GM23338 (cell line): ENCODE measurements around the gene GALNT16. TPM values are rescaled to one million over a fixed set of nuclear protein-coding genes. Genes with fewer than 3 reads are reported as not detected.

Experiments
- ATAC-seq: fragments of 200-7000 bp; cut with Tn5 transposase; 3 replicates; pipeline ENCODE4 v1.9.1; 2020
- DNase-seq: peaks from one replicate; pipeline ENCODE4 v3.0.0-alpha.2; 2015; ENCODE audit warnings: low spot score
- H2AFZ ChIP-seq: fragments of 200-600 bp; sonication (generic); 2 replicates; pipeline ENCODE4 v1.8.0; 2016; ENCODE audit warnings: antibody characterized with exemption, mild to moderate bottlenecking, moderate library complexity
- H3F3A ChIP-seq: fragments of 200-600 bp; sonication (generic); replicated peaks from 2 replicates; pipeline ENCODE4 v1.8.0; 2017; ENCODE audit warnings: antibody characterized with exemption, mixed run types, low read depth
- H3K27ac ChIP-seq: fragments of 200-600 bp; sonication (generic); 2 replicates; pipeline ENCODE4 v1.6.1; 2016; ENCODE audit warnings: low read depth
- H3K27me3 ChIP-seq: fragments of 200-600 bp; sonication (generic); 2 replicates; pipeline ENCODE4 v1.8.0; 2016; ENCODE audit warnings: mild to moderate bottlenecking, mixed run types, moderate library complexity; ENCODE audit not compliant: insufficient read depth
- H3K36me3 ChIP-seq: fragments of 200-600 bp; sonication (generic); 2 replicates; pipeline ENCODE4 v1.8.0; 2016; ENCODE audit warnings: mild to moderate bottlenecking; ENCODE audit not compliant: insufficient read depth
- H3K4me1 ChIP-seq: fragments of 200-600 bp; sonication (generic); 2 replicates; pipeline ENCODE4 v1.8.0; 2016; ENCODE audit warnings: mild to moderate bottlenecking, moderate library complexity; ENCODE audit not compliant: insufficient read depth
- H3K4me2 ChIP-seq: fragments of 200-600 bp; sonication (generic); 2 replicates; pipeline ENCODE4 v1.7.1; 2017; ENCODE audit warnings: mixed run types
- H3K4me3 ChIP-seq: fragments of 200-600 bp; sonication (generic); 2 replicates; pipeline ENCODE4 v1.6.1; 2016; ENCODE audit warnings: mixed run types
- H3K79me2 ChIP-seq: fragments of 200-600 bp; sonication (generic); replicated peaks from 2 replicates; pipeline ENCODE4 v1.8.0; 2017; ENCODE audit warnings: mild to moderate bottlenecking; ENCODE audit not compliant: insufficient read depth
- H3K9me2 ChIP-seq: fragments of 200-600 bp; sonication (generic); 2 replicates; pipeline ENCODE4 v1.8.0; 2017; ENCODE audit not compliant: insufficient read depth
- H4K20me1 ChIP-seq: fragments of 200-600 bp; sonication (generic); replicated peaks from 2 replicates; pipeline ENCODE4 v1.8.0; 2017; ENCODE audit warnings: mild to moderate bottlenecking; ENCODE audit not compliant: insufficient read depth
- H3K27ac Mint-ChIP-seq: 2 replicates; pipeline ENCODE4 v1.8.0; 2020; ENCODE audit warnings: inconsistent platforms, mild to moderate bottlenecking, moderate library complexity, mixed read lengths
- H3K27me3 Mint-ChIP-seq: 3 replicates; pipeline ENCODE4 v1.8.0; 2022; ENCODE audit warnings: low read depth, mild to moderate bottlenecking, moderate library complexity, mixed read lengths, inconsistent platforms; ENCODE audit not compliant: insufficient read depth, poor library complexity
- H3K36me3 Mint-ChIP-seq: 3 replicates; pipeline ENCODE4 v1.8.0; 2021; ENCODE audit warnings: low read depth, mild to moderate bottlenecking, inconsistent platforms, moderate library complexity, mixed read lengths
- H3K4me1 Mint-ChIP-seq: 3 replicates; pipeline ENCODE4 v1.8.0; 2020; ENCODE audit warnings: mild to moderate bottlenecking, inconsistent platforms, mixed read lengths
- H3K4me3 Mint-ChIP-seq: 3 replicates; pipeline ENCODE4 v1.8.0; 2021; ENCODE audit warnings: moderate library complexity, mild to moderate bottlenecking, inconsistent platforms, mixed read lengths
- H3K9me3 Mint-ChIP-seq: 3 replicates; pipeline ENCODE4 v1.8.0; 2020; ENCODE audit warnings: moderate library complexity, mild to moderate bottlenecking, inconsistent platforms, mixed read lengths
- ETS1 ChIP-seq: IDR thresholded peaks from 2 replicates; pipeline ENCODE4 v1.6.1; 2016; ENCODE audit warnings: antibody characterized with exemption
- EZH2phosphoT487 ChIP-seq: fragments of 200-600 bp; sonication (generic); IDR thresholded peaks from one replicate; pipeline ENCODE4 v1.8.1; 2018; ENCODE audit warnings: antibody characterized with exemption; ENCODE audit not compliant: unreplicated experiment
- JUNB ChIP-seq: IDR thresholded peaks from one replicate; pipeline ENCODE4 v1.6.1; 2016; ENCODE audit warnings: antibody characterized with exemption; ENCODE audit not compliant: unreplicated experiment
- NANOG ChIP-seq: IDR thresholded peaks from 2 replicates; pipeline ENCODE4 v1.6.1; 2016; ENCODE audit warnings: antibody characterized with exemption, borderline replicate concordance
- REST ChIP-seq: IDR thresholded peaks from one replicate; pipeline ENCODE4 v1.6.1; 2018; ENCODE audit warnings: antibody characterized with exemption; ENCODE audit not compliant: unreplicated experiment
- STAT1 ChIP-seq: IDR thresholded peaks from one replicate; pipeline ENCODE4 v1.6.1; 2016; ENCODE audit warnings: antibody characterized with exemption; ENCODE audit not compliant: unreplicated experiment
- ZNF114 ChIP-seq: fragments of 250-450 bp; sonication (Bioruptor Pico); IDR thresholded peaks from 2 replicates; pipeline ENCODE4 v1.5.0; 2020; ENCODE audit warnings: mild to moderate bottlenecking, moderate library complexity
- ZNF331 ChIP-seq: fragments of 250-450 bp; sonication (Bioruptor Pico); IDR thresholded peaks from 2 replicates; pipeline ENCODE4 v1.5.0; 2020; ENCODE audit warnings: low read depth, mild to moderate bottlenecking, moderate library complexity
- polyA plus RNA-seq: library from polyadenylated mRNA; unstranded; fragments of >200 nt; fragmentation: Nextera tagmentation; extraction: Ambion mirVana; gene quantifications from 2 replicates; pipeline ENCODE4 v1.2.1, GENCODE V29; 2016
- total RNA-seq: library from RNA; depleted of rRNA; stranded (reverse); fragments of >200 nt; shearing (Covaris generic); gene quantifications from 2 replicates; pipeline ENCODE4 v1.2.3, GENCODE V29; 2014

Gene GALNT16
- total and polyA plus RNA-seq, 2 experiments from 2014 or later: 1.5 to 2.9 TPM

- TF ChIP-seq ETS1: no peak
- TF ChIP-seq NANOG: no peak
- TF ChIP-seq ZNF114: no peak
- TF ChIP-seq ZNF331 (CRISPR knock-in tag): no peak
- no peak for TF ChIP-seq JUNB
Measured at GRCh38 chr14:69327507-69327906, 67.5 kb downstream of the GALNT16 start (continued).

- no peaks in the 10 kb centered on the region for H3F3A ChIP-seq
- H3K4me1 Mint-ChIP-seq: peaks cover 8% of the 10 kb centered on the region
- no peaks in the 10 kb centered on the region for H3K27me3 ChIP-seq
- H3K79me2 ChIP-seq: no peaks in the 10 kb centered on the region
- H2AFZ ChIP-seq: no peak overlapping the region
- no peak overlapping the region for H3K4me3 ChIP-seq
- H3K36me3 Mint-ChIP-seq: no peaks in the 10 kb centered on the region
- no peaks in the 10 kb centered on the region for H4K20me1 ChIP-seq
- no peaks in the 10 kb centered on the region for H3K36me3 ChIP-seq
- H3K27me3 Mint-ChIP-seq: peaks cover 2% of the 10 kb centered on the region
- TF ChIP-seq JUNB: no peak
- TF ChIP-seq STAT1: no peak
- TF ChIP-seq ZNF331 (CRISPR knock-in tag): no peak
- no peak for TF ChIP-seq REST
- no peak overlapping the region for H3K27ac ChIP-seq
- H3K9me3 Mint-ChIP-seq: no peaks in the 10 kb centered on the region
- no peak for ATAC-seq
- H3K4me2 ChIP-seq: no peak overlapping the region
- H3K27ac Mint-ChIP-seq: no peak overlapping the region
- H3K4me3 Mint-ChIP-seq: no peak overlapping the region
- H3K9me2 ChIP-seq: no peaks in the 10 kb centered on the region
- no peak for DNase-seq
- peaks cover 5% of the 10 kb centered on the region; the same call in 1 of the 2 replicates for H3K4me1 ChIP-seq
Measured at GRCh38 chr14:69328317-69328716, 68.4 kb downstream of the GALNT16 start.

- Histone ChIP-seq H3K4me2 (no peak overlapping the region), H3F3A (no peaks in the 10 kb centered on the region), H3K79me2 (no peaks in the 10 kb centered on the region), H3K27ac (no peak overlapping the region), H3K4me1 (peaks cover 2% of the 10 kb centered on the region; the same call in 1 of the 2 replicates), H3K4me3 (no peak overlapping the region), H4K20me1 (no peaks in the 10 kb centered on the region), H3K9me2 (no peaks in the 10 kb centered on the region), H3K27me3 (no peaks in the 10 kb centered on the region), H2AFZ (no peak overlapping the region), H3K36me3 (no peaks in the 10 kb centered on the region)
- peaks cover 2% of the 10 kb centered on the region for H3K27me3 Mint-ChIP-seq
- DNase-seq (no peak), ATAC-seq (no peak)
- H3K36me3 Mint-ChIP-seq: no peaks in the 10 kb centered on the region
- peaks cover 3% of the 10 kb centered on the region for H3K4me1 Mint-ChIP-seq
- no peak overlapping the region for H3K4me3 Mint-ChIP-seq
- H3K27ac Mint-ChIP-seq: no peak overlapping the region
- no peaks in the 10 kb centered on the region for H3K9me3 Mint-ChIP-seq
- TF ChIP-seq EZH2phosphoT487: no peak
Measured at GRCh38 chr14:69328765-69329164, 68.8 kb downstream of the GALNT16 start.
